Motor neuron (in vitro differentiated cells): ENCODE measurements around the gene PPT2. TPM values are rescaled to one million over a fixed set of nuclear protein-coding genes. Genes with fewer than 3 reads are reported as not detected.
"Not testable (repeated sequence)": the region's sequence is repeated elsewhere in the genome, so short reads cannot be mapped to it uniquely, and the experiment has no call there.

ENCODE experiments used
- ATAC-seq, 8 experiments: fragments of 200-7000 bp; cut with Tn5 transposase; replicated peaks in 6 of 8; 2 replicates each; pipeline ENCODE4 v1.8.0; 2021; ENCODE audit warnings: mild to moderate bottlenecking in 8 of 8, moderate library complexity in 8 of 8
- H3K27ac ChIP-seq, 2 donors: fragments of 250-450 bp; sonication (Bioruptor Pico); 2 replicates each; pipeline ENCODE4 v1.9.0; 2021; ENCODE audit warnings: antibody characterized with exemption in 2 of 2, mild to moderate bottlenecking in 2 of 2, moderate library complexity in 1 of 2
- H3K4me1 ChIP-seq, 2 donors: fragments of 250-450 bp; sonication (Bioruptor Pico); replicated peaks in 1 of 2; 2 replicates each; pipeline ENCODE4 v1.6.1; 2021; ENCODE audit warnings: antibody characterized with exemption in 2 of 2, mild to moderate bottlenecking in 2 of 2, moderate library complexity in 1 of 2
- H3K4me3 ChIP-seq, 5 donors: fragments of 250-450 bp; sonication (Bioruptor Pico); 2 replicates each; pipeline ENCODE4 v1.9.0; 2021; ENCODE audit warnings: antibody characterized with exemption in 5 of 5, mild to moderate bottlenecking in 5 of 5, moderate library complexity in 4 of 5
- WGBS, 10 experiments: fragments of 450-650 bp; shearing (Covaris generic); methylation state at CpG; one replicate each; pipeline ENCODE4 v1.0.0; 2022; 5-methylcytosine and 5-hydroxymethylcytosine counted together
- in situ Hi-C, 9 experiments: fragments of 400-800 bp; cut with MboI; loops; one replicate each; pipeline ENCODE4 v1.15.0; 2021; ENCODE audit warnings: low sequenced_read_pairs in 9 of 9, low pct_unique_long_range_greater_than_20kb in 2 of 9; ENCODE audit not compliant: unreplicated experiment in 9 of 9
- total RNA-seq, 8 experiments: library from RNA; unstranded; fragments of 300-600 nt; gene quantifications; 2 replicates each; pipeline versions ENCODE4 v1.2.3 to v1.2.4, GENCODE V29; 2022

PPT2 gene
- total RNA-seq, 8 experiments from 2014 or later = 18.9 to 41.5 (median 30.9) TPM

DNA sequence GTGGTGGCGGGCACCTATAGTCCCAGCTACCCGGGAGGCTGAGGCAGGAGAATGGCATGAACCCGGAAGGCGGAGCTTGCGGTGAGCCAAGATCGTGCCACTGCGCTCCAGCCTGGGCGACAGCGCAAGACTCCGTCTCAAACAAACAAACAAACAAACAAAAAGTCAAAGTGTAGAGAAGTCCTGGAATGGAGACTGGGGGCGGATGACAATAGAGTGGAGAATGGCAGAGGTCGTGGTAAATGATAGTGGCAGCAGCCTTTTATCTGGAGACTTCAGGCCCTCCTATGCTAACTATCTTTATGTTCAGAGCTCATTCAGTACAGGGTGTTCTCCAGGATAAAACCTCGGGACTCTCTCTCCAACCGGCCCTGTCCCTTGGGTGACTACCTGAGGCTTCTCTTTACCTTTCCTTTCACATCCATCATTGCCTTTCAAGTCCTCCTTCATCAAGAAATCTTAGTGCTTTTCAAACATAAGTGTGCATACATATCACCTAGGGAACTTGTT is 22.4 kb upstream of the PPT2 start:
- 65 to 100% (median 91%) methylated on average over 1 to 6 of the region's 14 CpGs; no CpG with 5 or more reads in 4 of the 10 experiments for WGBS, 10 experiments
- no peak for ATAC-seq
- in situ Hi-C loops = no loop called here

DNA sequence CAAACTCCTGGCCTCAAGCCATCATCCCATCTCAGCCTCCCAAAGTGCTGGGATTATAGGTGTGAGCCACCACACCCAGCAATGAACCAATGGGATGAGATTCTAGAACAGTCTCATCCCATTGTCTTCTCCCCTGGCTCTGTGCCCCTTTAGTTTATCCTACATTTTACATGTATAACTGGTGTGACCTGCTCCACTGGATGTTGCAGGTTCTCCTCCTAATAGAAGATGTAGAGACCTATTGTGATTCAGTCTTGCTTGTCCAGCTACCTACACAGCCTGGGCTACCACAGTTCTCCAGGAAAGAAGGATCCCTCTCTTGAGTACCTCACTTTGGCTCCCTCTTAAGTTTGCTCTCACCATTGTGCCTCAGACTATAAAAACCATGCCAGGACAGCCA is 21.8 kb upstream of the PPT2 start:
- in situ Hi-C loops = no loop called here
- ATAC-seq = no peak
- Histone ChIP-seq H3K27ac (no peak overlapping the region), H3K4me1 (peaks cover 15 to 16% of the 10 kb centered on the region in 2 donors), H3K4me3 (no peak overlapping the region)

More for the DNA sequence above, 22.4 kb upstream of the PPT2 start:
- H3K27ac ChIP-seq = no peak overlapping the region
- peaks cover 19 to 20% of the 10 kb centered on the region in 2 donors for H3K4me1 ChIP-seq
- no peak overlapping the region for H3K4me3 ChIP-seq

GRCh38 chr6:32133786-32134185 is 20.2 kb upstream of the PPT2 start:
- in situ Hi-C loops = no loop called here
- Histone ChIP-seq H3K4me1 (peaks cover 8 to 9% of the 10 kb centered on the region in 2 donors), H3K27ac (no peak overlapping the region), H3K4me3 (no peak overlapping the region)
- WGBS, 10 experiments = 0 to 83% (median 63%) methylated on average over 1 to 3 of the region's 4 CpGs
- no peak for ATAC-seq

GRCh38 chr6:32137454-32137853 is 16.5 kb upstream of the PPT2 start:
- ATAC-seq = no peak

DNA sequence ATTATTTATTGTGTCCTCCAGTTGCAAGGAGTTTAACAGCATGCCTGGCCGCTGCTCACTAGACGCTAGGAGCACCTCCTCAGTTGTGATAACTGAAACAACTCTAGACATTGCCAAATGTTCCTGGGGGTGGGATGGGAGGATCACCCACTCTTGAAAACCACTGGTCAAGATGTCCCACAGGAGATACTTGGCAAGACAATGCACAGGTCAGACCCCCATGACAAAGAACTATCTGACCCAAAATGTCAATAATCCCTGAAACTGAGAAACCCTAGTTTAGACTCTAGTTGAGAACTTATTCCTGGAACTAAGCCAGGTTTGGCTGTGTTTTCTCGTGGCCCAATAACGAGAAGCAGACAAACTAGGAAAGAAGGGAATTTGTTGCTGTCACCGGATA is 14.4 kb upstream of the PPT2 start:
- Histone ChIP-seq H3K4me1 (no peaks in the 10 kb centered on the region), H3K27ac (no peak overlapping the region), H3K4me3 (no peak overlapping the region)
- no peak for ATAC-seq
- in situ Hi-C loops = no loop called here
- WGBS, 10 experiments = 17 to 91% (median 79%) methylated on average over 1 to 4 of the region's 5 CpGs; no CpG with 5 or more reads in 4 of the 10 experiments

More at GRCh38 chr6:32137454-32137853, 16.5 kb upstream of the PPT2 start:
- in situ Hi-C loops = no loop called here
- H3K4me3 ChIP-seq = no peak overlapping the region
- no peaks in the 10 kb centered on the region for H3K4me1 ChIP-seq
- H3K27ac ChIP-seq = no peak overlapping the region

DNA sequence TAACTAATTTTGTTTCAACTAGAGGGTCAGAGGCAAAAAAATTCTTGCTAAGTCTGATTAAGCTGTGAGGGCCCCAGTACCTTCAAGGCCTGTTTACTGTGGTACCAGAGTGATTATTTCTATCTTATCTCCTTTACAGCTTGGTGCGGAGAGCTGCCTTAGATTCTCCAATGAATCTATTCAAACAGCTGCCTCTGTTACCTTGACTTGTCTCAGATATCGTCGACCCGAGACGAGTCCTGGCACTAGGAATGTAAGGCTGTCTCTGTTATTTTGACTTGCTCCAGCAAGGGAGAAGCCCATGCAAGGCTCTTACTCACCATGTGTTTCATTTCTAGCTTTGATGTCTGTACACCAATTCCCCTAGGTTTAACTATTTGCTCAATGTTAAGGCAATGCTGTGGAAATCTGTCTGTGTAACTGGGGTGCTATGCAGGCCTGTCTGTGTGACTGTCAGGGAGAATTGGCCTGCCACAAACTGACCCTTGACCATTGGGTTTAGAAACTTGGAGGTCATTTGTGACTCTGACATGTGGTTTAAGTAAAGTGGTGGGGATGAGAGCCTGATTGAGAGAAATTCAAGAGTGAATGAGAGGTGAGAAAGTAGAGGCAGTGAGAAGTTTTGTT is 13.4 kb upstream of the PPT2 start:
- 40 to 88% (median 81%) methylated on average over 2 to 5 of the region's 5 CpGs; no CpG with 5 or more reads in 4 of the 10 experiments for WGBS, 10 experiments
- Histone ChIP-seq H3K27ac (no peak overlapping the region), H3K4me1 (no peaks in the 10 kb centered on the region), H3K4me3 (no peak overlapping the region)
- ATAC-seq = no peak
- in situ Hi-C loops = no loop called here

DNA sequence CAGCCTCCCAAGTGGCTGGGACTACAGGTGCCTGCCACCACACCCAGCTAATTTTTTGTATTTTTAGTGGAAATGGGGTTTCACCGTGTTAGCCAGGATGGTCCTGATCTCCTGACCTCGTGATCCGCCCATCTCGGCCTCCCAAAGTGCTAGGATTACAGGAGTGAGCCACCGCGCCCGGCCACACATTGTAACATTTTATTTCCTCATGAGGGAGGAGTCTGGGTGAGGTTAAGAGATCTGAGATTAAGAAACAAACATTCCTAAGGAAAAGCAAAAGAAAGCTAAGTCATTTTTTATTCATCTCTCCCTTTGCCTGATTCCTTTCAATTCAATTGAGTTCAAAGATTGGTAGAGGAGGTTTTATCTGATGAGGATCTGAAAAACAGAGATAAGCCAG is 9.7 kb upstream of the PPT2 start:
- in situ Hi-C loops, H3K4me3 ChIP-seq, H3K27ac ChIP-seq: not testable (repeated sequence)
- ATAC-seq = peak in 1 of 8 experiments; percentile 90
- 20 to 95% (median 92%) methylated on average over 4 to 7 of the region's 7 CpGs; no CpG with 5 or more reads in 4 of the 10 experiments for whole genome bisulfite sequencing, 10 experiments
- H3K4me1 ChIP-seq = peaks cover 11% of the 10 kb centered on the region in 2 donors

GRCh38 chr6:32146287-32146686 is 7.7 kb upstream of the PPT2 start:
- H3K4me1 ChIP-seq = peaks cover 13 to 14% of the 10 kb centered on the region in 2 donors
- H3K27ac ChIP-seq = no peak overlapping the region
- 83 to 100% (median 100%) methylated on average over 1 of the region's 1 CpG; no CpG with 5 or more reads in 1 of the 10 experiments for WGBS, 10 experiments
- H3K4me3 ChIP-seq = peak overlapping the region in 1 of 5 donors; percentile 17
- in situ Hi-C loops = no loop called here
- ATAC-seq = peak in 4 of 8 experiments; percentile 13 to 64 (median 40)

- Histone ChIP-seq H3K4me1 (peaks cover 14 to 18% of the 10 kb centered on the region in 2 donors), H3K27ac (no peak overlapping the region), H3K4me3 (peak overlapping the region in 2 of 5 donors; percentile 9 to 17)
- in situ Hi-C loops = no loop called here
- WGBS, 10 experiments = 20 to 89% (median 41%) methylated on average over 1 to 4 of the region's 4 CpGs
- ATAC-seq = peak in 2 of 8 experiments; percentile 3 to 9
These were observed 7.3 kb upstream of the PPT2 start for GRCh38 chr6:32146687-32147086.

DNA sequence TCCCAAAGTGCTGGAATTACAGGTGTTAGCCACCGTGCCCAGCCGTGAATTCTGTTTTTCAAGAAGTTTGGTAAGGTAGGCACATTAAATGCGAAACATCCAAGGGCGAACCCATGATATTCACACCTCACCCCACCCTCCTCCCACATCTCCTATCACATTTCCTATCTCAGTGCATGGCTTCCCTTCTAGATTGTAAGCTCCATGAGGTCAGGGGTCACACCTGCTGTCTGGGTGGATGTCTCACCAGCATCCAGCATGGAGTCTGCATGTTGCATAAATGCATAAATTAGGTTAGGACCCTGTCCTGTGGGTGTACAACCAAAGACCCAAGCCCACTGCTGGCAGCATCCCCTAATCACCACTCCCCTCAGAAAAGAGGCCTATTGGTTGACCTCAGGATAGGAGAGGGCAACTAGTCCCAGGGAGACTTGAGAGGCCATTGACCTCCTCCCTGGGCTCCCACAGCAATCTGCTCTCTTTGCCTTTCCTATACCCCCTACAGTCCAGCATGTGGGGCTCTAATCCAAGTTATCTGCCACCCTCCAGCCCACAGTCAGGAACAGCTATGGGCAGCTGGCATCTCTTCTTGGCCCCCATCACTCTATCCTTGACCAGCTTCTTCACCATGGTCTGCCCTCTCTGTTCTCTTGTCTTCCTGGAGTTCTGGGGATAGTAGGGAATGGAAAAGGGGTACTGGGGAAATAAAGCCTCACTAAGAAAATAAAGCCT is 6.4 kb upstream of the PPT2 start:
- no peak overlapping the region for H3K27ac ChIP-seq
- no peak for ATAC-seq
- H3K4me1 ChIP-seq = peaks cover 21 to 27% of the 10 kb centered on the region in 2 donors
- 100% methylated on average over 1 to 3 of the region's 4 CpGs; no CpG with 5 or more reads in 7 of the 10 experiments for WGBS, 10 experiments
- no peak overlapping the region for H3K4me3 ChIP-seq
- in situ Hi-C loops = no loop called here

DNA sequence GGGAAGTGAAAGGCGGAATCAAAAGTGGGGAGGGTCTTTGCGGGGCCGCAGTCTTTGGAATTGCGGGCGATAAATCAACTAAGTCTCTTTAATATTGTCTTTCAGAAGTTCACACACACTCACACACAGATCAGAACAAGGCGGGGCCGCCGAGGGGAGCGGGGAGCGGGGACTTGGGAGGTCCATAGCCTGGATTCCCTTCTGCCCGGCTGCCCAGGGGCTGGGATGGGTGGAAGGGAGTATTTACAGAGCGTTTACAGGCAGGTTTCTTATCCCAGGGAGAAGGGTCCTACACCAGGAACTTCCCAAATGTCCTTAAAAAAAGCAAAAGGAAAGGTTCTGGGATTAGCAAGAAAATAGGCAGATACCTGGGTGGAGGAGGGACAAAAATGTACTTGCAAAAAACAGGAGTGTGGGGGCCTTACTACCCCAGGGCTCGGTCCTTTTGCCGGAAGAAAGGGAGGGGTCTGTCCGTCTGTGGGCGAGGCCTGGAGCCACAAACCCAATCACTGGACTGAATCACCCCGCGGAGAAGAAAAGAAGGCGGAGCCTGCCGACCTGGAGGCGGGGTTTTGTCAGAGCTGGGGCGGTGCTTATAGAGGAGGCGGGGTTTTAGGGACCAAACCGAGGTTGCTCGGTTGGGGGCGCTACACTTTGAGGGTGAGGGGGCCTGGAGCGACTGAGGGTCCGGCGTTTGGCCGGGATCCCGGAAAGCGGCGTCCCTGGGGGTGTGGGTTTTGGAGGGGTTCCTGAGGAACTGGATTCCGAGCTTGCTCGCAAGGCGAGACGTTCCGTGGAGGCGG is 5.5 kb upstream of the PPT2 start:
- ATAC-seq = peak in 2 of 8 experiments; percentile 8 to 21
- Histone ChIP-seq H3K27ac (no peak overlapping the region), H3K4me1 (peaks cover 27 to 34% of the 10 kb centered on the region in 2 donors), H3K4me3 (peak overlapping the region in 1 of 5 donors; percentile 29)
- in situ Hi-C loops = no loop called here
- WGBS, 10 experiments = 27 to 88% (median 74%) methylated on average over 3 to 11 of the region's 39 CpGs; no CpG with 5 or more reads in 4 of the 10 experiments

GRCh38 chr6:32149092-32149755 is 4.7 kb upstream of the PPT2 start:
- ATAC-seq = no peak
- 40 to 98% (median 80%) methylated on average over 1 to 8 of the region's 47 CpGs; no CpG with 5 or more reads in 5 of the 10 experiments for WGBS, 10 experiments
- no peak overlapping the region for H3K4me3 ChIP-seq

More at GRCh38 chr6:32149092-32149755, 4.7 kb upstream of the PPT2 start:
- in situ Hi-C loops = no loop called here
- no peak overlapping the region for H3K27ac ChIP-seq
- H3K4me1 ChIP-seq = peaks cover 27 to 34% of the 10 kb centered on the region in 2 donors
